Tibial artery (tissue), 4 donors: Measurements from ENCODE around the gene FAM171A1.

Experiments
- DNase-seq, 2 donors: peaks; one replicate each; pipeline ENCODE4 v3.0.0-alpha.2; 2019
- H3K27ac ChIP-seq, 2 donors: fragments of 200-600 bp; sonication (generic) in 1 of 2; 1 replicate in 1 of 2; 2 replicates in 1 of 2; pipeline ENCODE4 v1.5.1; 2018 to 2019; ENCODE audit warnings: mild to moderate bottlenecking in 1 of 2
- H3K27me3 ChIP-seq, 2 donors: fragments of 200-600 bp; sonication (generic) in 1 of 2; one replicate each; pipeline versions ENCODE4 v1.5.1 to v1.6.0; 2016 to 2019
- H3K36me3 ChIP-seq, 3 donors: fragments of 200-600 bp; sonication (generic) in 2 of 3; one replicate each; pipeline ENCODE4 v1.5.1; 2016 to 2019; ENCODE audit warnings: mild to moderate bottlenecking in 2 of 3
- H3K4me1 ChIP-seq, 4 donors: fragments of 200-600 bp; sonication (generic) in 2 of 4; 1 replicate in 3 of 4; 2 replicates in 1 of 4; pipeline ENCODE4 v1.5.1; 2016 to 2019
- H3K4me3 ChIP-seq, 2 donors: fragments of 200-600 bp; sonication (generic) in 1 of 2; 1 replicate in 1 of 2; 2 replicates in 1 of 2; pipeline ENCODE4 v1.5.1; 2018 to 2019; ENCODE audit warnings: mild to moderate bottlenecking in 2 of 2
- H3K9me3 ChIP-seq, 3 donors: fragments of 200-600 bp; sonication (generic) in 1 of 3; one replicate each; pipeline ENCODE4 v1.5.1; 2016 to 2019
- CTCF ChIP-seq, 2 experiments: fragments of 200-600 bp in 1 of 2; fragments of 450-650 bp in 1 of 2; IDR thresholded peaks; one replicate each; pipeline ENCODE4 v1.5.1; 2017 to 2019; ENCODE audit warnings: antibody characterized with exemption in 2 of 2, mild to moderate bottlenecking in 1 of 2, moderate library complexity in 1 of 2
- intact Hi-C: fragments of 100-400 bp; cut with DNase I; formaldehyde crosslinking; loops from one replicate; pipeline ENCODE4 v1.15.0; 2023; ENCODE audit warnings: low total_unique reads

The FAM171A1 gene

GRCh38 chr10:15231426-15231825 is 139.7 kb downstream of the FAM171A1 start:
- intact Hi-C loops, result no loop called here
- Histone ChIP-seq H3K27me3 (no peaks in the 10 kb centered on the region), H3K9me3 (no peaks in the 10 kb centered on the region), H3K27ac (no peak overlapping the region), H3K36me3 (no peaks in the 10 kb centered on the region), H3K4me1 (no peaks in the 10 kb centered on the region), H3K4me3 (no peak overlapping the region)
- TF ChIP-seq CTCF (IDR thresholded peaks at IDR 0.05), result no peak
- no peak for DNase-seq

- Histone ChIP-seq H3K4me1 (no peaks in the 10 kb centered on the region), H3K36me3 (no peaks in the 10 kb centered on the region), H3K27ac (no peak overlapping the region), H3K27me3 (no peaks in the 10 kb centered on the region), H3K4me3 (no peak overlapping the region), H3K9me3 (no peaks in the 10 kb centered on the region)
- intact Hi-C loops, result no loop called here
- no peak for TF ChIP-seq CTCF (IDR thresholded peaks at IDR 0.05)
- DNase-seq, result no peak
Measured at GRCh38 chr10:15230257-15230656, 140.8 kb downstream of the FAM171A1 start.

- no peak for TF ChIP-seq CTCF (IDR thresholded peaks at IDR 0.05)
- Histone ChIP-seq H3K27ac (no peak overlapping the region), H3K9me3 (no peaks in the 10 kb centered on the region), H3K4me3 (no peak overlapping the region), H3K4me1 (no peaks in the 10 kb centered on the region), H3K36me3 (no peaks in the 10 kb centered on the region), H3K27me3 (no peaks in the 10 kb centered on the region)
- intact Hi-C loops, result no loop called here
- DNase-seq, result no peak
Measured at GRCh38 chr10:15229268-15229667, 141.8 kb downstream of the FAM171A1 start.

GRCh38 chr10:15228426-15228825 is 142.7 kb downstream of the FAM171A1 start:
- Histone ChIP-seq H3K4me1 (no peaks in the 10 kb centered on the region), H3K27me3 (no peaks in the 10 kb centered on the region), H3K9me3 (no peaks in the 10 kb centered on the region), H3K4me3 (no peak overlapping the region), H3K27ac (no peak overlapping the region), H3K36me3 (no peaks in the 10 kb centered on the region)
- intact Hi-C loops, result no loop called here
- TF ChIP-seq CTCF (IDR thresholded peaks at IDR 0.05), result no peak
- no peak for DNase-seq

- no peak for TF ChIP-seq CTCF (IDR thresholded peaks at IDR 0.05)
- no peak for DNase-seq
- Histone ChIP-seq H3K36me3 (no peaks in the 10 kb centered on the region), H3K27ac (no peak overlapping the region), H3K4me3 (no peak overlapping the region), H3K27me3 (no peaks in the 10 kb centered on the region), H3K9me3 (no peaks in the 10 kb centered on the region), H3K4me1 (no peaks in the 10 kb centered on the region)
- intact Hi-C loops, result no loop called here
Measured at GRCh38 chr10:15227611-15228372, 143.3 kb downstream of the FAM171A1 start.
